Heart right ventricle (tissue), 16 donors: ENCODE results near the gene ALOX5. TPM values are rescaled to one million over a fixed set of nuclear protein-coding genes. Genes with fewer than 3 reads are reported as not detected.
"Not testable (repeated sequence)": the region's sequence is repeated elsewhere in the genome, so short reads cannot be mapped to it uniquely, and the experiment has no call there.

ENCODE experiments used
- ATAC-seq, 8 donors: fragments of 200-7000 bp; cut with Tn5 transposase; one replicate each; pipeline ENCODE4 v1.9.1; 2020; ENCODE audit warnings: mild to moderate bottlenecking in 8 of 8, moderate library complexity in 8 of 8, moderate number of reproducible peaks in 1 of 8
- DNase-seq, 2 donors: peaks; one replicate each; pipeline ENCODE4 v3.0.0-alpha.2; 2020
- H3K27ac ChIP-seq, 10 donors: fragments of 200-600 bp; sonication (generic) in 2 of 10; one replicate each; pipeline versions ENCODE4 v1.5.0 to v1.8.0; 2020 to 2022; ENCODE audit warnings: mild to moderate bottlenecking in 3 of 10
- H3K27me3 ChIP-seq, 7 donors: fragments of 200-600 bp; one replicate each; pipeline ENCODE4 v1.8.0; 2021 to 2022; ENCODE audit warnings: mild to moderate bottlenecking in 2 of 7
- H3K36me3 ChIP-seq, 9 donors: fragments of 200-600 bp; sonication (generic) in 1 of 9; one replicate each; pipeline versions ENCODE4 v1.5.0 to v1.8.0; 2020 to 2022; ENCODE audit warnings: mild to moderate bottlenecking in 2 of 9
- H3K4me1 ChIP-seq, 9 donors: fragments of 200-600 bp; sonication (generic) in 1 of 9; one replicate each; pipeline versions ENCODE4 v1.5.0 to v1.8.0; 2020 to 2022; ENCODE audit warnings: mild to moderate bottlenecking in 4 of 9
- H3K4me3 ChIP-seq, 10 donors: fragments of 200-600 bp; sonication (generic) in 2 of 10; one replicate each; pipeline versions ENCODE4 v1.5.0 to v1.8.0; 2020 to 2022; ENCODE audit warnings: mild to moderate bottlenecking in 7 of 10, moderate library complexity in 2 of 10
- H3K9me3 ChIP-seq, 11 donors: fragments of 200-600 bp in 10 of 11; sonication (generic) in 2 of 11; one replicate each; pipeline versions ENCODE4 v1.5.0 to v1.8.0; 2013 to 2022; ENCODE audit warnings: mild to moderate bottlenecking in 2 of 11, control low read depth in 1 of 11, moderate library complexity in 1 of 11
- WGBS, 2 donors: extraction: QIAGEN DNeasy Blood & Tissue Kit; methylation state at CpG; one replicate each; pipeline ENCODE4 v1.1.7; 2013; ENCODE audit warnings: inconsistent platforms in 1 of 2; 5-methylcytosine and 5-hydroxymethylcytosine counted together
- intact Hi-C, 10 donors: fragments of 100-400 bp; cut with DNase I; formaldehyde crosslinking; loops; one replicate each; pipeline versions ENCODE4 v1.11.1 to v1.14.2; 2022
- polyA plus RNA-seq, 2 donors: library from polyadenylated mRNA; stranded (reverse); fragments of 200-250 nt; gene quantifications; one replicate each; pipeline ENCODE4 v1.2.3, GENCODE V29; 2013
- total RNA-seq, 10 donors: library from RNA; stranded (reverse); fragmentation: NEBNext Ultra II Directional in 3 of 10; extraction: Animal tissue kit (Norgen Biotek cat#: 25700) in 3 of 10; gene quantifications; one replicate each; pipeline versions ENCODE4 v1.2.1 to v1.2.4, GENCODE V29; 2021 to 2023
- TF ChIP-seq, protein P1 (sequence below), 9 donors: fragments of 200-600 bp; sonication (generic) in 2 of 9; IDR thresholded peaks; one replicate each; pipeline versions ENCODE4 v1.5.0 to v1.8.0; 2021 to 2022; ENCODE audit warnings: antibody characterized with exemption in 9 of 9, mild to moderate bottlenecking in 5 of 9, moderate library complexity in 1 of 9
- donor health status: Arrhythmogenic right ventricular cardiomyopathy.
- donor health status: ischemic (EF 13 %, LVEDD 7.1; RV severe dilation, severe dysfunction).
- donor health status: healthy with polysubstance abuse.
- donor health status: DM: no; HTN: yes; CAD: no.
- donor health status: DM: no; HTN: no; CAD: no.
- donor health status: ischemic (EF 25% LVEDD 6.9; RV normal size, moderate dysfunction).
- donor health status: ischemic (EF 25% LVEDD 5.7; RV mildly dilated, moderate dysfunction).
- donor health status: healthy.
- donor health status: DM: yes; HTN: yes; CAD: no.
- donor health status: Ischemic cardiomyopathy.
- donor health status: ischemic (EF 35%, LVEDD 5.7; RV mildly dilated, moderate dysfunction).
- donor health status: nonischemic (EF 11% LVEDD 7.7; RV severe dilation, severe dysfunction).
- donor health status: DM: yes; HTN: yes; CAD: no.
- donor health status: PGD.
- donor health status: ischemic (EF 29% LVEDD 5.4; RV normal size, mild dysfunction).
- donor health status: nonischemic (EF 23%, LVEDD 6.1; RV moderate dilation, normal function).

Gene ALOX5
- total and polyA plus RNA-seq, 12 donors = 1.8 to 21.8 (median 4.4) TPM

DNA sequence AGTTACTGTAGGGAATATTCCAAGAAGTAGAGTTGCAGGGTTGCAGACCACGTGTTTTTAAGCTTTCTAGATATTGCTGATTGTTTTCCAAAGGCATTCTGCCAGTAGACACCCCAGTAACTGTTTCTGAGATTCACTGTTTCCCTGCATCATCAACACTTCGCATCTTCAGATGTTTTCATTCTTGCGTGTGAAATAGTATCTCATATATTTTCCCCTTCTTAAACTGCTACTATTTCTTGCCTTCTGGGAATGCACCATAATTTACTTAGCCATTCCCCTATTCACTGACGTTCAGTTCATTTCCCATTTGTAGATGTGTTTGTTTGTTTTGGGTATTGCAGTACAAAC lies 30.7 kb downstream of the ALOX5 start:
- TF ChIP-seq, protein P1, sequence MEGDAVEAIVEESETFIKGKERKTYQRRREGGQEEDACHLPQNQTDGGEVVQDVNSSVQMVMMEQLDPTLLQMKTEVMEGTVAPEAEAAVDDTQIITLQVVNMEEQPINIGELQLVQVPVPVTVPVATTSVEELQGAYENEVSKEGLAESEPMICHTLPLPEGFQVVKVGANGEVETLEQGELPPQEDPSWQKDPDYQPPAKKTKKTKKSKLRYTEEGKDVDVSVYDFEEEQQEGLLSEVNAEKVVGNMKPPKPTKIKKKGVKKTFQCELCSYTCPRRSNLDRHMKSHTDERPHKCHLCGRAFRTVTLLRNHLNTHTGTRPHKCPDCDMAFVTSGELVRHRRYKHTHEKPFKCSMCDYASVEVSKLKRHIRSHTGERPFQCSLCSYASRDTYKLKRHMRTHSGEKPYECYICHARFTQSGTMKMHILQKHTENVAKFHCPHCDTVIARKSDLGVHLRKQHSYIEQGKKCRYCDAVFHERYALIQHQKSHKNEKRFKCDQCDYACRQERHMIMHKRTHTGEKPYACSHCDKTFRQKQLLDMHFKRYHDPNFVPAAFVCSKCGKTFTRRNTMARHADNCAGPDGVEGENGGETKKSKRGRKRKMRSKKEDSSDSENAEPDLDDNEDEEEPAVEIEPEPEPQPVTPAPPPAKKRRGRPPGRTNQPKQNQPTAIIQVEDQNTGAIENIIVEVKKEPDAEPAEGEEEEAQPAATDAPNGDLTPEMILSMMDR (IDR thresholded peaks at IDR 0.05) = no peak
- H3K36me3 ChIP-seq = no peaks in the 10 kb centered on the region
- H3K27ac ChIP-seq = peak overlapping the region in 3 of 10 donors; percentile 6 to 68 (median 35)
- DNase-seq (no peak), ATAC-seq (no peak)
- no peak overlapping the region for H3K4me3 ChIP-seq
- intact Hi-C loops = no loop called here
- 56 to 57% methylated on average over 4 of the region's 4 CpGs for WGBS, 2 donors
- H3K27me3 ChIP-seq = peaks cover 0 to 25% (median 7%) of the 10 kb centered on the region in 7 donors
- no peaks in the 10 kb centered on the region for H3K9me3 ChIP-seq
- peaks cover 0 to 57% (median 0%) of the 10 kb centered on the region in 9 donors for H3K4me1 ChIP-seq

DNA sequence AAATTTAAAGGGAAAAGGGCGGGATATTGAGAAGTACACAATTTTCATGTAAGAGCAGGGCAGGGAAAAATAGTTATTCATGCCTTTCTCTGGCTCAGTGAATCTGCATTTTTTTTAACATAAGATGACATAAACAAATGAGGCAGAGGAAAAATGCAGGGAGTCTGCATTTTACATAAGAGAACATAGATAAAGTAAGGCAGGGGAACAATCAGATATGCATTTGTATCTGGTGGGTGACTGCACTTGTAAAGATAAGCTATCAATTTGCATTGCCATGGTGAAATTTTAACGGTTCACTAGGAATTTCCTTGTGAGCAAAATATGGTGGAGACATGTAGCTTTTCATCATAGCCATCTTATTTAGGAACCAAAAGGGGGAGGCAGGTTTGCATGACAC lies 33.5 kb downstream of the ALOX5 start:
- intact Hi-C loops = no loop called here
- Histone ChIP-seq H3K27me3 (peaks cover 0 to 31% (median 7%) of the 10 kb centered on the region in 7 donors), H3K9me3 (no peaks in the 10 kb centered on the region), H3K27ac (no peak overlapping the region), H3K36me3 (peaks cover 0 to 7% (median 0%) of the 10 kb centered on the region in 9 donors), H3K4me1 (peaks cover 0 to 70% (median 0%) of the 10 kb centered on the region in 9 donors), H3K4me3 (no peak overlapping the region)
- WGBS, 2 donors = 45 to 47% methylated on average over 2 of the region's 2 CpGs
- ATAC-seq = no peak
- TF ChIP-seq, protein P1 (IDR thresholded peaks at IDR 0.05) = no peak
- DNase-seq = no peak

- TF ChIP-seq, protein P1 (IDR thresholded peaks at IDR 0.05) = no peak
- Histone ChIP-seq H3K9me3 (no peaks in the 10 kb centered on the region), H3K4me3 (no peak overlapping the region), H3K4me1 (peaks cover 0 to 62% (median 0%) of the 10 kb centered on the region in 9 donors), H3K27me3 (peaks cover 0 to 31% (median 7%) of the 10 kb centered on the region in 7 donors), H3K27ac (peak overlapping the region in 1 of 10 donors; percentile 67), H3K36me3 (peaks cover 0 to 13% (median 0%) of the 10 kb centered on the region in 9 donors)
- 59 to 70% methylated on average over 5 of the region's 5 CpGs for WGBS, 2 donors
- DNase-seq = no peak
- intact Hi-C loops = no loop called here
- peak in 3 of 8 donors; percentile 28 to 56 (median 52) for ATAC-seq
Measured at GRCh38 chr10:45408421-45409319, 34.7 kb downstream of the ALOX5 start.

GRCh38 chr10:45409347-45409746 lies 35.3 kb downstream of the ALOX5 start:
- intact Hi-C loops, H3K9me3 ChIP-seq, ATAC-seq, DNase-seq, H3K4me3 ChIP-seq: not testable (repeated sequence)
- H3K36me3 ChIP-seq = peaks cover 0 to 13% (median 0%) of the 10 kb centered on the region in 9 donors
- H3K27ac ChIP-seq = peak overlapping the region in 1 of 10 donors; percentile 67
- H3K4me1 ChIP-seq = peaks cover 0 to 58% (median 0%) of the 10 kb centered on the region in 9 donors
- peaks cover 0 to 31% (median 7%) of the 10 kb centered on the region in 7 donors for H3K27me3 ChIP-seq
